ENCODE data around the gene SAXO2.
"Not testable (repeated sequence)": the region's sequence is repeated elsewhere in the genome, so short reads cannot be mapped to it uniquely, and the experiment has no call there.

SAXO2 gene

GRCh38 chr15:82294061-82294690 is 31.6 kb downstream of the SAXO2 start:
- TF ChIP-seq CTCF (IDR thresholded peaks at IDR 0.05): no peak
- DNase-seq: no peak
- Histone ChIP-seq H3K36me3 (no peaks in the 10 kb centered on the region), H3K4me1 (no peaks in the 10 kb centered on the region), H3K27me3 (peaks cover 0 to 2% of the 10 kb centered on the region in 2 donors), H3K27ac (no peak overlapping the region), H3K9me3 (no peaks in the 10 kb centered on the region), H3K4me3 (no peak overlapping the region)
- intact Hi-C loops (cut with DNase I; ENCODE audit: low total_unique reads): no loop called here

- H3K4me1 ChIP-seq: peaks cover 0 to 7% (median 0%) of the 10 kb centered on the region in 4 donors
- DNase-seq: no peak
- no peaks in the 10 kb centered on the region for H3K36me3 ChIP-seq
- peaks cover 0 to 2% of the 10 kb centered on the region in 2 donors for H3K27me3 ChIP-seq
- H3K4me3 ChIP-seq: no peak overlapping the region
- TF ChIP-seq CTCF (IDR thresholded peaks at IDR 0.05): no peak
- intact Hi-C loops (cut with DNase I; ENCODE audit: low total_unique reads): no loop called here
- H3K9me3 ChIP-seq: no peaks in the 10 kb centered on the region
- H3K27ac ChIP-seq: no peak overlapping the region
Measured at GRCh38 chr15:82297546-82297945, 34.9 kb downstream of the SAXO2 start.

- H3K4me3 ChIP-seq: no peak overlapping the region
- H3K27ac ChIP-seq: no peak overlapping the region
- peaks cover 0 to 2% of the 10 kb centered on the region in 2 donors for H3K27me3 ChIP-seq
- H3K4me1 ChIP-seq: peaks cover 0 to 7% (median 0%) of the 10 kb centered on the region in 4 donors
- DNase-seq: no peak
- no peak for TF ChIP-seq CTCF (IDR thresholded peaks at IDR 0.05)
- intact Hi-C loops (cut with DNase I; ENCODE audit: low total_unique reads): no loop called here
- no peaks in the 10 kb centered on the region for H3K9me3 ChIP-seq
- no peaks in the 10 kb centered on the region for H3K36me3 ChIP-seq
Measured at GRCh38 chr15:82298032-82298431, 35.4 kb downstream of the SAXO2 start.

- no peak overlapping the region for H3K4me3 ChIP-seq
- intact Hi-C loops (cut with DNase I; ENCODE audit: low total_unique reads): no loop called here
- TF ChIP-seq CTCF (IDR thresholded peaks at IDR 0.05): no peak
Measured at GRCh38 chr15:82298520-82298919, 35.9 kb downstream of the SAXO2 start.

GRCh38 chr15:82299511-82299914 is 36.9 kb downstream of the SAXO2 start:
- H3K36me3 ChIP-seq; H3K27me3 ChIP-seq; H3K4me3 ChIP-seq; DNase-seq; H3K4me1 ChIP-seq; H3K9me3 ChIP-seq; H3K27ac ChIP-seq; intact Hi-C loops (cut with DNase I; ENCODE audit: low total_unique reads): not testable (repeated sequence)

More at GRCh38 chr15:82298520-82298919, 35.9 kb downstream of the SAXO2 start:
- Histone ChIP-seq H3K4me1 (peaks cover 0 to 7% (median 0%) of the 10 kb centered on the region in 4 donors), H3K36me3 (no peaks in the 10 kb centered on the region), H3K27ac (no peak overlapping the region), H3K9me3 (no peaks in the 10 kb centered on the region), H3K27me3 (peaks cover 0 to 2% of the 10 kb centered on the region in 2 donors)
- DNase-seq: no peak

GRCh38 chr15:82300326-82300725 is 37.7 kb downstream of the SAXO2 start:
- H3K4me3 ChIP-seq; H3K27me3 ChIP-seq; DNase-seq; H3K27ac ChIP-seq; H3K36me3 ChIP-seq; intact Hi-C loops (cut with DNase I; ENCODE audit: low total_unique reads); H3K9me3 ChIP-seq; H3K4me1 ChIP-seq: not testable (repeated sequence)

GRCh38 chr15:82300883-82301282 is 38.3 kb downstream of the SAXO2 start:
- H3K27ac ChIP-seq: no peak overlapping the region
- H3K4me3 ChIP-seq: no peak overlapping the region
- H3K4me1 ChIP-seq: peaks cover 0 to 7% (median 0%) of the 10 kb centered on the region in 4 donors
- no peaks in the 10 kb centered on the region for H3K9me3 ChIP-seq
- peaks cover 0 to 2% of the 10 kb centered on the region in 2 donors for H3K27me3 ChIP-seq
- intact Hi-C loops (cut with DNase I; ENCODE audit: low total_unique reads): no loop called here
- no peak for DNase-seq
- TF ChIP-seq CTCF (IDR thresholded peaks at IDR 0.05): no peak
- H3K36me3 ChIP-seq: no peaks in the 10 kb centered on the region
